Activated CD4-positive, alpha-beta T cell treated with anti-CD3 and anti-CD28 coated beads, Interleukin-2, Interleukin-6, amounts not matched to agents 100 ng/mL and 50 ng/mL, durations not matched to agents 16 hours and 8 hours (primary cell): ENCODE data around the gene FREY1.

Experiments used
- DNase-seq: peaks from one replicate; pipeline ENCODE4 v3.0.0-alpha.2; 2020

FREY1 gene

DNA sequence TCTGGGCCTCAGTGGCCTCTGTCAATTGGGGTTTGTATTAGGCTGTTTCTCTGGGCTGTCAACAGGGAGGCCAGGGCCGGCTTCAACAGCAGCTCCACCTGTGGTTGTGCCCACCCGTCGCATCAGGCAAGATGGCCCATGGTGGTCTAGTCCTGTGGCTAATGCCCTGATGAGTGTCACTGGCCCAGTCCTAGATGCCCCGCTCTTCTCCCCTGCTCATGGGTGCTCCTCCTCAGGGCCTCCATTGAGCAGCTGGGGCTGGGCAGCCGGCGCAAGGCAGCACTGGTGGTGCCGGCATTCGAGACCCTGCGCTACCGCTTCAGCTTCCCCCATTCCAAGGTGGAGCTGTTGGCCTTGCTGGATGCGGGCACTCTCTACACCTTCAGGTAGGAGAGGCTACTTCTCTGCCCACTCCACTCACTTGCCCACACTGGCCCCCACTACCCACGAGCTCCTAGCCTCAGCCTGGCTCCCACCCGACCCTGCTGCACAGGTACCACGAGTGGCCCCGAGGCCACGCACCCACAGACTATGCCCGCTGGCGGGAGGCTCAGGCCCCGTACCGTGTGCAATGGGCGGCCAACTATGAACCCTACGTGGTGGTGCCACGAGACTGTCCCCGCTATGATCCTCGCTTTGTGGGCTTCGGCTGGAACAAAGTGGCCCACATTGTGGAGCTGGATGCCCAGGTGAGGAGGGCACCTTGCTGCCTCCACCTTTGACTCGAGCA is 20.8 kb upstream of the FREY1 start:
- no peak for DNase-seq

DNA sequence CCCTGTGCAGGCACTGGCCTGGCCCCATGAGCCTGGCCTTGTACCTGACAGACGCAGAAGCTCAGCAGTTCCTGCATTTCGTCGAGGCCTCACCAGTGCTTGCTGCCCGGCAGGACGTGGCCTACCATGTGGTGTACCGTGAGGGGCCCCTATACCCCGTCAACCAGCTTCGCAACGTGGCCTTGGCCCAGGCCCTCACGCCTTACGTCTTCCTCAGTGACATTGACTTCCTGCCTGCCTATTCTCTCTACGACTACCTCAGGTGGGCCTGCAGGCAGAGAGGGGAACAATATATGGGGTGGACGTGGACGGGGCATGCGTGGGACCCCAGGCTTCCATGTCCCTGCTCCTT is 20.2 kb upstream of the FREY1 start:
- no peak for DNase-seq

DNA sequence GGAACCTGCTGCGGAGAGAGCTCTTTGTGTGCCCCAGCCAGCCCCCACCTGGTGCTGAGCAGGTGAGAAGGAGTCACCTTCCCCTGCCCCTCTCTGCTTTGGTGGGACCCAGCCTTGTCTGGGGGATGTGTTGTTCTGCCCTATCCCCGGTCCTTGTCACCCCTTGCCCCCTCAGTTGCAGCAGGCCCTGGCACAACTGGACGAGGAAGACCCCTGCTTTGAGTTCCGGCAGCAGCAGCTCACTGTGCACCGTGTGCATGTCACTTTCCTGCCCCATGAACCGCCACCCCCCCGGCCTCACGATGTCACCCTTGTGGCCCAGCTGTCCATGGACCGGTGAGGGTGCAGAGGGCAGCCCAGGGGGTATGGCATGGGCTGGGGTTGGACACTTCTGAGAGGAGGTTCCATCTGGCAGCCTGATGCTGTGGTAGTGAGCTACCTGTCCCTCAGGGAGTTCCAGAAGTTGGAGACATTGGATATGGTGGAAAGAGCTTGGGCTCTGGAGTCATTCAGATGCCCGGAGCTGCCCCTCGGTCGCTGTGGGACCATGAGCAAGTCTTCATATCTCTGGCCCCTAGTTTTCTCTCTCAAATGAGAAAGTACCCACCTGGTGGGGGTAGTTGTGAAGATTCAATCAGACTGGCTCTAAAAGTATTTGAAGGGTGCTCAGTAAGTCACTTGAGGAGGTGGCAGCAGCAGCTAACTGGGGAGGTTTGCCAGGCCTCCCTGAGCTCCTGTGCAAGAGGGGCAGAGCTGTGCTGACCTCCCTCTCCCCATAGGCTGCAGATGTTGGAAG is 19.7 kb upstream of the FREY1 start:
- DNase-seq = no peak

DNA sequence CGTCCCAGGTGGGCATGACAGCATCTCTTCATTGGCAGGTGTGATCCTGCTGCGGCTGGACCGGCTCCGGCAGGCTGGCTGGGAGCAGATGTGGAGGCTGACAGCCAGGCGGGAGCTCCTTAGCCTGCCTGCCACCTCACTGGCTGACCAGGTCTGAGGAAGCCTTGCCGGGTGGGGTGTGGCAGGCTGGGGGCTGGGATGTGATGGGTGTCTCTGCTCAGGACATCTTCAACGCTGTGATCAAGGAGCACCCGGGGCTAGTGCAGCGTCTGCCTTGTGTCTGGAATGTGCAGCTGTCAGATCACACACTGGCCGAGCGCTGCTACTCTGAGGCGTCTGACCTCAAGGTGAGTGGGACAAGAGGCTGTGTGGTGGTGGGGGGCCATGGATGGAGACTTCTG is 18.9 kb upstream of the FREY1 start:
- no peak for DNase-seq

DNA sequence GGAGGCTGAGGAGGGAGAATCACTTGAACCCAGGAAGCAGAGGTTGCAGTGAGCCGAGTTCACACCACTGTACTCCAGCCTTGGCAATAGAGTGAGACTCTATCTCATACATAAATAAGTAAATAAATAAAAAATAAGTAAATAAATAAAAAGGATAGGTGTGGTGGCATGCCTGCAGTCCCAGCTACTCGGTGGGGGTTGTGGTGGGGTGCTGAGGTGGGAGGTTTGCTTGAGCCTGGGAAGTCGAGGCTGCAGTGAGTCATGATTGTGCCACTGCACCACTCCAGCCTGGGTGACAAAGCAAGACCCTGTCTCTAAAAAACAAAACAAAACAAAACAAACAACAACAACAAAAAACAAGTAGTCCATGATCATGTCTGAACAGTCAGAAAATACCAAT is 18.5 kb upstream of the FREY1 start:
- no peak for DNase-seq

DNA sequence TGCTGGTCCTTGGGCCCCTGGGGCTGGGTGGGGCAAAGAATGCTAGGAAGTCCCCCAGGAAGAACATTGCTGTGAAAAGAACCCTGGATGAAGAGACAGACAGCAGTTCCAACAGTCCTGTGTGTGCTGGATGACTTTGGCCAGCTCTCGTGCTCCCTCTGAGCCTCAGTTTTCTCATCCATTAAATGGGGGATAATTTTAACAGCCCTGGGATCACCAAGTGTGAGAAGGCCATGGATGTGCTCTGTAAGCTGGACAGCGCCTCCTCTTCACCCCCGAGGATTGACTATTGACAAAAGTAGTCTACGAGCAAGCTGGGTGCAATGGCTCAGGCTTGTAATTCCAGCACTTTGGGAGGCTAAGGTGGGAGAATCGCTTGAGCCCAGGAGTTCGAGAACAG is 17.9 kb upstream of the FREY1 start:
- DNase-seq = no peak

DNA sequence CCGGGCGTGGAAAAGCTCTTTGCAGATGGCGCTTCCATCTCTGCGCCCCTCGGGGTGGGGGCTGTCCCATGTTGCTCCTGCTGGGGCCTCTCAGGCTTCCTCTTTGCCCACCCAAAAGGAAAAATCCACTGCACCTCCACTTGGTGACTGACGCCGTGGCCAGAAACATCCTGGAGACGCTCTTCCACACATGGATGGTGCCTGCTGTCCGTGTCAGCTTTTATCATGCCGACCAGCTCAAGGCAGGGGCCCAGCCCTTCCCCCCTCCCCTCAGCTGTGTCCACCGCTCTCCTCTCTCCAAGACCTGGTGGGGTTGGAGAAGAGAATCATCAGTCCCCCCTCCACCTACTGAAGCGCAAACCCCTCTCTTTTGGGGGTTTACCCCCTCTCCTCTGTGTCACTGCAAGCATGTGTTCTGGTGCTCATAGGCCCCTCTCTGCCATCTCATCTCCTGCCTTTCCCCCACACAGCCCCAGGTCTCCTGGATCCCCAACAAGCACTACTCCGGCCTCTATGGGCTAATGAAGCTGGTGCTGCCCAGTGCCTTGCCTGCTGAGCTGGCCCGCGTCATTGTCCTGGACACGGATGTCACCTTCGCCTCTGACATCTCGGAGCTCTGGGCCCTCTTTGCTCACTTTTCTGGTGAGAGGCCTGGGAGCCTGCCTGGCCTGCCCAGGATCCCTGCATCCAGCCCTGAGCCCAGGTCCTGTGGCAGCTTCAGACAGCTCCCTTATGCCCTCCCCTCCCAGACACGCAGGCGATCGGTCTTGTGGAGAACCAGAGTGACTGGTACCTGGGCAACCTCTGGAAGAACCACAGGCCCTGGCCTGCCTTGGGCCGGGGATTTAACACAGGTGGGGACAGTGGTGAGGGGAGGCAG is 17.2 kb upstream of the FREY1 start:
- no peak for DNase-seq

DNA sequence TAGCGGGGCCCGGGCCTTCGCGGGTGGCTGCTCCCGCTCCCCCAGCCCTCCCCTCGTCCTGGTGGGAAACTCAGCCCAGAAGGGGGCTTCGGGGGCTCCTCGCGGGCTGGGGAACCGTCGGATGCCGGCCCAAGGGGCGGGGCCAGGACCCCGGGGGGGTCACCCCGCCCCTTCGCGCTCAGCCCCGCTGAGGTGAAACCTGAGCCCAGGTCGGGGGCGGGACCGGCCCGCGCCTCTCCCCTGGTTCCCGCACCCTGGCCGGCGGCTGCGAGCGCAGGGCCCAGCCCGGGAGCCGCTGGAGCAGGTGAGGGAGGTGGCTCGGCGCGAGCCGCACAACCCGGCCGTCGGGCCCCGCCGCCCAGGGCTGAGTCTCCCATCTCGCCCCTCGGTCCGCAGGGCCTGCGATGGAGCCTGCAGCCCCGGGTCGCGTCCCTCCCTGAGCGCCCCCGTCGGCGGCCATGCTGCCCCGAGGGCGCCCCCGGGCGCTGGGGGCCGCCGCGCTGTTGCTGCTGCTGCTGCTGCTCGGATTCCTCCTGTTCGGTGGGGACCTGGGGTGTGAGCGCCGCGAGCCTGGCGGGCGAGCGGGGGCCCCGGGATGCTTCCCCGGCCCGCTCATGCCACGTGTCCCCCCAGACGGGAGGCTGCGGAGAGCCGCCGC is 15.5 kb upstream of the FREY1 start, which contains the start of gene LARGE2:
LARGE2 (plus strand) TSS at position 232 of the 658 bp plus-strand sequence; CDS start at position 459, 227 bp downstream.
- no peak for DNase-seq

DNA sequence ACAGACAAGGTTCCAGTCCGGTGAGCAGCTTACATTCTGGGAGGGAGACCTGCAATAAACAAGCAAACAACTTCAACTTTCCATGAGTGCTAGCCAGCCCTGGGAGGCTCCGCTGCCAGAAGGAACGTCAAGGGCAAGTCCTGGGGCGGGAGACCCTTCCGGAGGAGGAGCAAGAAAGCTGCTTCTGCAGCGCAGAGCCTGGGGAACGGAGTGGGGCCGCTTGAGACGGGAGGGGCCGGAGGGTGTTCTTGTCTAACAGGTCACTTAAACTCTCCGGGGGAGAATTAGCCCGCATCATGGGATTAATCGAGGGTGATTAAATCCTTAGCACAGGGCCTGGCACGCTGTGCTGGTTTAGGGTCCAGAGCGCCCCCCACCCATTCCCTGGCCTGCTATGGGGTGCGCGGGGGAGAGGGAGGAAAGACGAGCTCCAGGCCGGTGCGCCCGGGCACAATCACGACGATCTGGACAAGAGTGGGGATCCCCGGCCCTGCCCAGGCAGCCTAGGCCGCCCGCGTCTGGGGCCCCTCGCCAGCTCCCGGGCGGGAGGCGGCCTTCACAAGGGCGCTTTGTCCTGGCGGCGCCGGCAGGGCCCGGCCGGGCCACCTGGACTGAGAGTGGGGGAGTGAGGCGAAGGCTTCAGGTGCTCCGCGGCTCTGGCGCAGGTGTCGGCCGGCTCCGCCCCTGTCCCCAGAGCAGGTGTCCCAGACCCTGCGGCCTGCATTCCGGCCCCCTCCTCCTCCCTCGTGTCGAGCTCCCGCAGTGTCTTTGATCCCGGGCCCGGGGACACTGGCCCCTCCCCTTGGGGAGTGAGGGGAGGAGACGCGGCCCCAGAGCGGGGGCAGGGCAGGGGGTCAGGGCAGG is 14.7 kb upstream of the FREY1 start:
- no peak for DNase-seq

DNA sequence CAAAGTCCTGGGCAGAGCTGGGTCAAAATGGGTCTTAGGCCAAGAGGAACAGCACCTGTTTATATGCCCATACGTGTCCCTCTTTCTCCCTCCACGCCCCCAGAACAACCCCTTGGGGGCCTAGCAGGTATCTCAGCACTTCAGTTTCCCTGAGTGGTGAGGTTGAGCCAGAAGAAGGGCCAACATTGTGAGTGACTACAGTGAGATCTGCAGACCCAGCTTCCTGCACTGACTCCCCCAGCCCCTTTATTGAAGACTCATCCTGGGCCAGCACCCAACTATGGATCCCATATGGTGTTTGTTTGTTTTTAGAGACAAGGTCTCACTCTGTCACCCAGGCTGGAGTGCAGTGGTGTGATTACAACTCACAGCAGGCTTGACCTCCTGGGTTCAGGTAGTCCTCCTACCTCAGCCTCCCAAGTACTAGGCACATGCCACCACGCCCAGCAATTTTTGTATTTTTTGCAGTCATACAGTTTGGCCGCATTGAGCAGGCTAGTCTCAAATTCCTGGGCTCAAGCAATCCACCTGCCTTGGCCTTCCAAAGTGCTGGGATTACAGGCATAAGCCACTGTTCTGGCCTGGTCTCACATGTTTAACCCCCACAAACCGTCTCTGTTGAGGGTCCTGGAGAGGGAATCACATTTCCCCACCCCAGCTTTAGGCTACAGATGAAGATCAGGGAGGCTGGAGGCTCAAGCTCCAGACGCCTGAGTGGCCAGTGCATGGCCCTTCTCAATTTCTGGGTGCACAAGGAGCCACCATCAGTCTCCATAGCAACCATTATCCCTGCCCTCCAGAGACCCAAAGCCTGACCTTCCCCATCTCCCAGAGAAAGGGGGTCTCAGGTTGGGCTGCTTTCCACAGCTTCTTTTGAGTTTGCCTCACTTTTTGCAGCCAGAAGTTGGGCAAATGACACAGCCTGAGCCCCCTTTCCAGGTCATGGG is 13.7 kb upstream of the FREY1 start:
- no peak for DNase-seq

DNA sequence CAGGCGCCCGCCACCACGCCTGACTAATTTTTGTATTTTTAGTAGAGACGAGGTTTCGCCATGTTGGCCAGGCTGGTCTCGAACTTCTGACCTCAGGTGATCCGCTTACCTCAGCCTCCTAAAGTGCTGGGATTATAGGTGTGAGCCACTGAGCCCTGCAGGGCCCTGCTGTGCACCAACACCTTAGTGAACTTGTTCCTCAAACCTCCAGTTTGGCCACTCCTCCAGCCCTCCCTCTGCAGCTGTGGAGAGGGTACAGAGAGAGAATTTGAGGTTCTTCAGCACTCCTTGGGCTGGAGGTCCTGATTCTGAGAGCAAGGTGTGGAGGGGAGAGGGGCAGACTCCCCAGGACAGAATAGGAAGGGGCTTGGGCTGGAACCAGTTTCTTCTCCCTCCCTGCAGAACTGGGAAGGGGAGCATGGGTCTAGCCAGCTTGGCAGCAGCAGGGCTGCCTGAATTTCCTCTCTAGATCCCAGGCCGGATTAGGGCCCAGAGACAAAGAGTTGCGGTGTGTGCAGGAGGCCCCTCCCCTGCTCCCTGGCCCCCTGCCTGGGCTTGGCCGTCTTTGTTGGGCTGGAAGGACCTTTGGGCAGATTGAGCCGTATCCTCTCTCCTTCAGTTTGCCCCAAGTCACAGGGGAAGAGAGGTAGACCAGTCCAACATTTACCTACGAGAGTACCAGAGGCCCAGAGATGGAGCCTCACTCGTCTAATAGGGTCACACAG is 12.9 kb upstream of the FREY1 start:
- no peak for DNase-seq

DNA sequence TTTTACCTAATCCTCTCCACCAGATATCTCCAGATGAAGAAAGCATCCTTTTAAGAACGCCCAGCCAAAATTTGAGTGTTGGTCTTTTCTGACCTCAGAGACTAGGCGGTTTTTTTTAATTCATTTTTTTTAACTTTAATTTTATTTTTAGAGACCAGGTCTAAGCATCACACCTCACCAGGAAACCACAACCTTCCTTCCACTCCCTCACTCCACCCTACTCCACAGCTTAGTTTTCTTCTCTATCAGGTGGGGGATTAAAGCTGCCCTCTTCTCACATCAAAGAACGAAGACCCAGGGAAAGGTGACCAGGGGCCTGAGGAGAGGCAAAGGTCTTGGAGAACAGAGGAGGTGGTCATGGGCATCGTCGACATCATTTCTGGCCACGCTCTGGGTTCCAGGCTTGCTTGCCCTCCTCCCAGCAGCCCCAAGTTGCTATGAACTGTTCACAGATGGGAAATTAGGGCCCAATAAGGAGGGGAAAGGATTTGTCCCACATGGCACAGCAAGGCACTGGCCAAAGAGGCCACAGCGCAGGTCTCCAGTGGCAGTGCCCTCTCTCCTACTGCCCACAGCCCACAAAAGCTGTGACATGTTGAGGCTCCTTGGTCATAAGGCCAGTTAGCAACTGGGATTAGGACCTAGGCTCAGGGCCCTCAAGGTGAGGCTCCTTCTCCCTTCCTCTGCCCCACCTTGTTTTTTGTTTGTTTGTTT is 12.0 kb upstream of the FREY1 start:
- no peak for DNase-seq

DNA sequence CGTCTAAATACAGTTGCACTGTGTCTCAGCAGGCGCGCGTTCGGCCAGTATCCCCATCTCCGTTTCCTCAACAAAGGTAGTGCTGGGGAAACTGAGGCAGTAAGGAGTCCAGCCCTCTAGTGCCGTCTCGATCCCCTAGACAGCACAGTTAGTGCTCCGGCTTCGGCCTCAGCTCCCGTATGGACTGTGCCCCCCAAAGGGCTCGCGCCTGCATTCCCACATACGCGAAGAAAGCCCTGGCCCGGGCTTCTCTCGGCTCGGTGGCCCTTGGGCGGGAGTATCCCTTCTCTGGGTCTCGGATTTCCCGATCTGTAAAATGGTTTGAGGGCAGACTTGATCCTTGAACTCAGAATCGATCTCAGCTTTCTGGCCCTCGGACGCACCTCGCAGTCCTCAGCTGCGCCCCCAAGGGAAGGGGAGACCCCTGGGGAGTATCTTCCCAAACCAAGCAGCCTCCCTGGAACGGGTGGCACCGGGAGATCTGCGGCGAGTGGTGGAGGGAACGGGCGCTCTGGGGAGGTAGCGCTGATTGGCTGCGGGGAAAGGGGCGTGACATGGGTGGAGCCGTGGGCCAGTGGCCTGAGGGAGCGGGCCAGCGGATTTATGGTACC is 11.4 kb upstream of the FREY1 start:
- DNase-seq = peak; percentile 81

DNA sequence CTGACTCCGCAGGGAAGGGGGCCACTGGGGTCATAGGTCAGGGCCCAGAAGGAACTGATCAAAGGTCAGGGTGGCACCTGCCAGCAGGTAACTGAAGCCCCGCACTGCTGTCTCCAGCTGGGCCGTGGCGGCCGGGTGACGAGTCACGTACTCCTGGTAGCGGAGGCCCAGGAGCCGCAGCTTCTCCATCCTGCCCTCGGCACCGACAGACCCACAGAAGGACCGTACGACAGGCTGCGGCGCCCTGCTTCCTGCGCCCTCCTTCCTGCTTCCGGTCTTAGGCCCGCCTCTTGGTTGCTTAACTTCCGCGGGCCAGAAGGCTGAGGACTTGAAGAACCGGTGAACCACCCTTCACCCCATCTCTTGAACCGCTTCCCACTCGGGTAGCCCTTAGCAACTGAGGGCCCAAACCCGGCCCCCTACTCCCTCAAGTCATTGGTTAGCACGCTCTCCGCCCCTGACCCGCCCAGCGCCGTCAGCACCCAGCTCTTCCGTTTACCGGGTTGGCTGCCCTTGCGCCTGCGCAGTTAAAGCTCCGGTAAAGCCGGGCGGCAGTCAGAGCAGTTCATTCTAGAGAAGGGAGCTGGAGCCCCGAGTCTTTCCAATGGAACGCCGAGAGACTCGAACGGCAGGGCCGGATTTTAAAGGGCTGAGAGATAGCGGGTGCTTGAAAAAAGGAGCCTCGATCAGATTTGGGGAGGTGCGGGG is 10.7 kb upstream of the FREY1 start, which contains the start of gene PEX16:
PEX16 (minus strand) TSS at position 255 of the 708 bp plus-strand sequence; CDS start at position 189, 66 bp downstream.
- DNase-seq = peak; percentile 98

DNA sequence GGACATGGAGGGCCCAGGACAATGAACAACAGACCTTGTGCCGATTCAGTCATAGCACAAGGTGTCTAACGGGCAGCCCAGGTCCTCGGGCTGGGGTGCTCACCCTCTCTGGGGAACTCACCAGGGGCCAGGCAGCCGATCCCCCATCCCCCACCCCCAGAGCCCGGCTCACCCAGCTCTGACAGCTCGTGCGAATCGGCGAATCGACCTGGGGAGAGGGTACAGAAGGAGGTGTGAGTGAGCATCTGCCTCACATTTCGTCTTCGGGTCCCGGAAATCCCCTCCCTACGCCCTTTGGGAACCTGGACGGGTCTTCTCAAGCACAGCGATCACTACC is 10.2 kb upstream of the FREY1 start:
- no peak for DNase-seq

DNA sequence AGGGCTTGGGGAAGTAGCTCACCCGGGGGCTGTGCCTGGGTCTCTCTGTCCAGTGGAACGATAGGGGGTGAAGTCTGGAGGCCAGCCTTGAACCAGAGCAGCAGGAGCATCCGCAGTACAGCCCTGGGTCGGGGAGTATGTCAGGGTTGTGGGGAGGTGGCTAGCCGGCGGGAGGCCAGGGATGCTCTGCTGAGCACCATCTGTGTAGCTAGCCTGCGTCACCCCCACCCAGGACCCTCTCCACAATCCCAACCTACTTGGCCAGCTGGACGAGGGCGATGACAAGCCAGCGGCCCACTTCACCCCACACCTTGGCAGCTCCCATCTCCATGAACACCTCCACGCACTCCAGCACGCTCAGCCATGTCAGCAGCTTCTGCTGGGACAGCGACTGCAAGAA is 8.4 kb upstream of the FREY1 start:
- DNase-seq = no peak

DNA sequence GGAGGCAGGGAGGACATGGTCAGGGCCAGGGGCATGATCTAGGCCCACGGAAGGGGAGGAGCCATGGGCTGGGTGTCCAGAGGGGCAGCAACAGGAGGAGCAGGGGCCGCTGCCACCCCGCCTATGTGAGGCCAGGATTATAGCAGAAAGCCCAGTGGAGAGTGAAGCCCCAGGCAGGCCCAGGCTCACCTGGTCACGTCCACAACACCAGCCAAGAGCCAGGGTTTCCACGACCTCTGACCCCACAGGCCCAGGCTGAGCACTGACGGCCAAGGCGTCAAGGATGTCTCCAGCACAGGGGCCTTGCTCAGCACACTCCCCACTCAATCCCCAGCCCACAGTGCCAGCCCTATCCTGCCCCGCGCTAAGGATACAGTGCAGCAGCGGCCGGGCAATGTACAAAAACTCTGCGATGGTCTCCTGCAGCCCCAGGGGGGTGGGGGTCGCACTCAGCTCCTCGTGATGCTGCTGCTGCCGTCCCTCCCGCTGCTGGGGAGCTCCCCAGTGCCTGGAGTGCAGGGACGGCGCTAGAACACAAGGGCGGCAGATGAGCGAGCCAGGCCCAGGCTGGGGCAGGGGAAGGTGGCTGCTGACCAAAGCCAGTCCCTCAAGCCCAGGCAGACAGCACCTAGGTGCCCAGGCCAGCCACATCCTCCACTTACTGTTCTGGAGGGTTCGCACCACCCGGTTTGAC is 7.0 kb upstream of the FREY1 start:
- no peak for DNase-seq

DNA sequence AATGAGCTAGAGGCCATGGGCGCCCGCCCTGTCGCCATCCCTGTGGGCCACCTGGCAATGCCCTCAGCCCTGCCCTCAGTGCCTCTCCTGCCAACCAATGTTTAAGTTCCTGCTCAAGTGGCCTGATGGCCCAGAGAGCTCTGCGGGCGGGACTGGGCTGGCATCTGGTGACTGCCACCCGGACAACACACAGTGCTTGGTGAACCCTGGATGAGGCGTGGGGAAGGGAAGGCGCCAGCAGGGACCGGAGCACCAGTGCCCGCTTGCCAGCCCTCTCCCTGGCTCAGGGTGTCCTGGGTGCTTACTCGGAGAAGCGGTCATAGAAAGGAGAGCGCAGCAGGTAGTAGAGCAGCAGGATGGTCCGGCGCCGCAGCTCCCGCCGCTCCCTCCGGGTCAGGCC is 6.4 kb upstream of the FREY1 start:
- DNase-seq = no peak
